Endometrial microvascular endothelial cells (primary cell): ENCODE data around the gene FAM228A. TPM values are rescaled to one million over a fixed set of nuclear protein-coding genes. Genes with fewer than 3 reads are reported as not detected.
"Not testable (repeated sequence)": the region's sequence is repeated elsewhere in the genome, so short reads cannot be mapped to it uniquely, and the experiment has no call there.

Experiments
- in situ Hi-C: cut with HindIII; loops from 2 replicates; pipeline ENCODE4 v1.10.0; 2017; ENCODE audit warnings: low sequenced_read_pairs, low pct_unique_long_range_greater_than_20kb; ENCODE audit errors: inconsistent ontology term
- total RNA-seq: library from RNA; depleted of rRNA; stranded (reverse); fragments of >200 nt; gene quantifications from one replicate; pipeline ENCODE4 v1.2.3, GENCODE V29; 2015; ENCODE audit errors: inconsistent ontology term

The FAM228A gene
- not detected for total RNA-seq

- in situ Hi-C loops, result no loop called here
Measured at GRCh38 chr2:24174851-24175277, at the start of gene FAM228A. Gene FAM228A, plus strand, starts transcription at chr2:24175053. Its CDS starts 428 bp downstream, at chr2:24175481.

GRCh38 chr2:24125956-24126355 lies 48.9 kb upstream of the FAM228A start:
- in situ Hi-C loops, result no loop called here

GRCh38 chr2:24132543-24132942 lies 42.3 kb upstream of the FAM228A start:
- in situ Hi-C loops, result no loop called here

- in situ Hi-C loops, result not testable (repeated sequence)
Measured at GRCh38 chr2:24140305-24140704, 34.5 kb upstream of the FAM228A start.

GRCh38 chr2:24147364-24147763 lies 27.5 kb upstream of the FAM228A start:
- in situ Hi-C loops, result no loop called here

GRCh38 chr2:24152413-24153197 lies 22.2 kb upstream of the FAM228A start:
- in situ Hi-C loops, result no loop called here

- in situ Hi-C loops, result no loop called here
Measured at GRCh38 chr2:24153478-24153877, 21.4 kb upstream of the FAM228A start.

- in situ Hi-C loops, result no loop called here
Measured at GRCh38 chr2:24158131-24158530, 16.7 kb upstream of the FAM228A start.

GRCh38 chr2:24159708-24160107 lies 15.1 kb upstream of the FAM228A start:
- in situ Hi-C loops, result no loop called here

GRCh38 chr2:24160761-24161160 lies 14.1 kb upstream of the FAM228A start:
- in situ Hi-C loops, result no loop called here

- in situ Hi-C loops, result no loop called here
Measured at GRCh38 chr2:24162494-24162893, 12.4 kb upstream of the FAM228A start.

GRCh38 chr2:24163186-24163585 lies 11.7 kb upstream of the FAM228A start:
- in situ Hi-C loops, result no loop called here

GRCh38 chr2:24163601-24164000 lies 11.3 kb upstream of the FAM228A start:
- in situ Hi-C loops, result no loop called here

- in situ Hi-C loops, result no loop called here
Measured at GRCh38 chr2:24164416-24164973, 10.4 kb upstream of the FAM228A start.

GRCh38 chr2:24169023-24169422 lies 5.8 kb upstream of the FAM228A start:
- in situ Hi-C loops, result no loop called here

GRCh38 chr2:24175631-24176187 lies 856 bp downstream of the FAM228A start:
- in situ Hi-C loops, result no loop called here

GRCh38 chr2:24176326-24176725 lies 1.5 kb downstream of the FAM228A start:
- in situ Hi-C loops, result no loop called here

- in situ Hi-C loops, result no loop called here
Measured at GRCh38 chr2:24179683-24180082, 4.8 kb downstream of the FAM228A start.

- in situ Hi-C loops, result no loop called here
Measured at GRCh38 chr2:24181849-24182248, 7.0 kb downstream of the FAM228A start.

- in situ Hi-C loops, result no loop called here
Measured at GRCh38 chr2:24182507-24182906, 7.7 kb downstream of the FAM228A start.
